Measurements from ENCODE around the gene ERN2. TPM values are rescaled to one million over a fixed set of nuclear protein-coding genes. Genes with fewer than 3 reads are reported as not detected.
A peak's percentile ranks its signal among the peaks of the same experiment; 100 is the strongest.

ERN2 gene
- 0.29 TPM in 1 of 2 replicates, not detected in the other for total RNA-seq

DNA sequence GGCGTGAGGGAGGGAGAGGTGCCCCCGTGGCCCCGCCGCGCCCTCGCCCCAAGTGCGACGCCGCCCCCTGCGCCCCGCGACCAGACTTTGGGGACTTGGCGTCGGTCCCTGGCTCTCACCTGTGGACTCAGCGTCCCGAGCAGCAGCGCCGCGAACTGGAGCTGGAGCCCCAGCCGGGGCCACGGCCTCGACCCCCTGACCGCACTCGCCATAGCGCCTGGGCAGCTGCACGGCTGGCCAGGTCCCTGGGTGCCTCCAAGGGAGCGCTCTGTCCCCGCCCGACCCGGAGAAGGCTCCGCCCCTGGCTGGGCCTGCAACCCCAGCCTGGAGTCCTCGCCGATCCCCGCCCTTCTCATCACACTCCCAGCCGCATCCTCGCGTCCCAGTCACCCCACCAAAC is at the start of gene ERN2:
ERN2 (minus strand) TSS at position 247 of the 400 bp plus-strand sequence; CDS start at position 212, 35 bp downstream.
- peak; percentile 81 for DNase-seq (ENCODE audit: insufficient read length, low spot score, missing footprints)
- Histone ChIP-seq H3K79me2 (ENCODE audit: insufficient read depth, low read length) (no peaks in the 10 kb centered on the region), H3K9me3 (ENCODE audit: low read depth, low read length) (no peaks in the 10 kb centered on the region), H3K4me1 (ENCODE audit: insufficient read depth, low read length) (no peaks in the 10 kb centered on the region), H2AFZ (ENCODE audit: low read length) (no peak within 1 kb of the TSS), H3K27me3 (ENCODE audit: insufficient read depth, low read length) (peaks cover 15% of the 10 kb centered on the region), H4K20me1 (ENCODE audit: insufficient read depth, low read length) (no peaks in the 10 kb centered on the region), H3K36me3 (ENCODE audit: insufficient read depth, low read length) (no peaks in the 10 kb centered on the region), H3K4me2 (ENCODE audit: insufficient read depth, low read length) (no peak within 1 kb of the TSS), H3K4me3 (ENCODE audit: insufficient read depth, low read length) (no peak within 1 kb of the TSS), H3K27ac (ENCODE audit: low read depth, low read length) (no peak within 1 kb of the TSS)
- TF ChIP-seq, protein P1, sequence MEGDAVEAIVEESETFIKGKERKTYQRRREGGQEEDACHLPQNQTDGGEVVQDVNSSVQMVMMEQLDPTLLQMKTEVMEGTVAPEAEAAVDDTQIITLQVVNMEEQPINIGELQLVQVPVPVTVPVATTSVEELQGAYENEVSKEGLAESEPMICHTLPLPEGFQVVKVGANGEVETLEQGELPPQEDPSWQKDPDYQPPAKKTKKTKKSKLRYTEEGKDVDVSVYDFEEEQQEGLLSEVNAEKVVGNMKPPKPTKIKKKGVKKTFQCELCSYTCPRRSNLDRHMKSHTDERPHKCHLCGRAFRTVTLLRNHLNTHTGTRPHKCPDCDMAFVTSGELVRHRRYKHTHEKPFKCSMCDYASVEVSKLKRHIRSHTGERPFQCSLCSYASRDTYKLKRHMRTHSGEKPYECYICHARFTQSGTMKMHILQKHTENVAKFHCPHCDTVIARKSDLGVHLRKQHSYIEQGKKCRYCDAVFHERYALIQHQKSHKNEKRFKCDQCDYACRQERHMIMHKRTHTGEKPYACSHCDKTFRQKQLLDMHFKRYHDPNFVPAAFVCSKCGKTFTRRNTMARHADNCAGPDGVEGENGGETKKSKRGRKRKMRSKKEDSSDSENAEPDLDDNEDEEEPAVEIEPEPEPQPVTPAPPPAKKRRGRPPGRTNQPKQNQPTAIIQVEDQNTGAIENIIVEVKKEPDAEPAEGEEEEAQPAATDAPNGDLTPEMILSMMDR (IDR thresholded peaks at IDR 0.05; ENCODE audit: extremely low read depth, low read depth, low read length) = no peak

DNA sequence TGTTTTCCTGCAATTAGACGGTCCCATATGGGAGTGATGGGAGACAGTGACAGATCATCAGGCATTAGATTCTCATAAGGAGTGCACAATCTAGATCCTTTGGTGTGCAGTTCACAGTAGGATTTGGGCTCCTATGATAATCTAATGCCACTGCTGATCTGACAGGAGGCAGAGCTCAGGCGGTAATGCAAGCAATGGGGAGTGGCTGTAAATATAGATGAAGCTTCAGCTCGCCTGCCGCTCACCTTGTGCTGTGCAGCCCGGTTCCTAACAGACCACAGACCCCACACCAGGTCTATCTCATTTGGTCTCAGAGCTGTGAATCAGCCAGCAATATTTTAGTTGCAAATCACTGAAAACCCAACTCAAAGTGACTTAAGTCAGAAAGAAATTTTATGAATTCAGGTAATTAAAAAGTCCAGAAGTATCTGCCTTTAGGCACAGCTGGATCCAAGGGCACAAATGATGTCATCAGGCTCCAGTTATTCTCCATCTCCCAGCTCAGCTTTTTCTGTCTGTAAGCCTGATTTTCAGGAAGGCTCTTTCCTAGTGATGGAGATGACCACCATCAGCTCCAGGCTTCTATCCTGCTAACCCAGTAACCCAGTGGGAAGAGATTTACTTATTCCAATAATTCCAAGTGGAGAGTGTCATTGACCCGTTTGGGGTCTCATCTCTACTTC is 45.1 kb upstream of the ERN2 start:
- TF ChIP-seq, protein P1 (IDR thresholded peaks at IDR 0.05; ENCODE audit: extremely low read depth, low read depth, low read length) = no peak
- Histone ChIP-seq H3K79me2 (ENCODE audit: insufficient read depth, low read length) (no peaks in the 10 kb centered on the region), H3K27me3 (ENCODE audit: insufficient read depth, low read length) (peaks cover 21% of the 10 kb centered on the region), H3K4me3 (ENCODE audit: insufficient read depth, low read length) (no peak overlapping the region), H3K4me2 (ENCODE audit: insufficient read depth, low read length) (no peak overlapping the region), H3K4me1 (ENCODE audit: insufficient read depth, low read length) (no peaks in the 10 kb centered on the region), H3K9me3 (ENCODE audit: low read depth, low read length) (no peaks in the 10 kb centered on the region), H4K20me1 (ENCODE audit: insufficient read depth, low read length) (no peaks in the 10 kb centered on the region), H3K36me3 (ENCODE audit: insufficient read depth, low read length) (no peaks in the 10 kb centered on the region), H3K27ac (ENCODE audit: low read depth, low read length) (no peak overlapping the region), H2AFZ (ENCODE audit: low read length) (no peak overlapping the region)
- DNase-seq (ENCODE audit: insufficient read length, low spot score, missing footprints) = peak; percentile 71

DNA sequence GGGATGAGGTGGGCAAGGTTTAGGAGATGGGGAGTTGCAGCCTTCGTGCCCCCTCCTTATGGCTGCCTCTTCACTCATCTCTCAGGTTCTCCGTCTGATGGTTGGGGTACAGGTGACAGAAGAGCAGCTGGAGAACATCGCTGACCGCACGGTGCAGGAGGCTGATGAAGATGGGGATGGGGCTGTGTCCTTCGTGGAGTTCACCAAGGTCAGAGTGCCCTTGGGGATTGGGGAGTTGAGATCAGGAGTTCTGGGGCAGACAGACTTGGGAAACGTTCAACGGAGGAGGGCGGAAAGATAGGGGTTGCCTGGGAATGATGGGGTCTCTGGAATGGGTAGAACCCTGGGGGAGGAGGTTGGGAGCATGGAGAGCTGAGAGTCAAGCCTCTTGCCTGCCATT is 44.1 kb upstream of the ERN2 start:
- no peaks in the 10 kb centered on the region for H3K9me3 ChIP-seq (ENCODE audit: low read depth, low read length)
- H2AFZ ChIP-seq (ENCODE audit: low read length) = no peak overlapping the region
- no peak for DNase-seq (ENCODE audit: insufficient read length, low spot score, missing footprints)
- H3K36me3 ChIP-seq (ENCODE audit: insufficient read depth, low read length) = no peaks in the 10 kb centered on the region
- no peaks in the 10 kb centered on the region for H4K20me1 ChIP-seq (ENCODE audit: insufficient read depth, low read length)
- no peaks in the 10 kb centered on the region for H3K79me2 ChIP-seq (ENCODE audit: insufficient read depth, low read length)
- TF ChIP-seq, protein P1 (IDR thresholded peaks at IDR 0.05; ENCODE audit: extremely low read depth, low read depth, low read length) = no peak
- no peaks in the 10 kb centered on the region for H3K4me1 ChIP-seq (ENCODE audit: insufficient read depth, low read length)
- H3K4me2 ChIP-seq (ENCODE audit: insufficient read depth, low read length) = no peak overlapping the region
- no peak overlapping the region for H3K27ac ChIP-seq (ENCODE audit: low read depth, low read length)
- H3K4me3 ChIP-seq (ENCODE audit: insufficient read depth, low read length) = no peak overlapping the region
- peaks cover 21% of the 10 kb centered on the region for H3K27me3 ChIP-seq (ENCODE audit: insufficient read depth, low read length)

DNA sequence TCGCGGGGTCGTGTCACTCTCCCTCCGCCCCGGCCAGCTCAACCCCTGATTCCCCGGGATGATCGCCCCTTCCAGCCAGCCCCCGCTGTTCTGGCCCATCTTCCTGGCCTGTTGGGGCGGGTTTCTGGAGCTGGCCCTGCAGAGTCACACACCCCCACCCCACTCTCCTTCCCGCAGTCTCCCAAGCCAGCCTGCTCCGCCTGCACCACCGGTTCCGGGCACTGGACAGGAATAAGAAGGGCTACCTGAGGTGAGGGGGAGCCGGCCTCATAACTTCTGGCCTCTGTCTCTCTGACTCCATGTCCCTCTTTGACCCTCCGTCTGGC is 42.4 kb upstream of the ERN2 start:
- Histone ChIP-seq H3K79me2 (ENCODE audit: insufficient read depth, low read length) (no peaks in the 10 kb centered on the region), H4K20me1 (ENCODE audit: insufficient read depth, low read length) (no peaks in the 10 kb centered on the region), H3K9me3 (ENCODE audit: low read depth, low read length) (no peaks in the 10 kb centered on the region), H3K27me3 (ENCODE audit: insufficient read depth, low read length) (peaks cover 21% of the 10 kb centered on the region), H3K27ac (ENCODE audit: low read depth, low read length) (no peak overlapping the region), H3K4me3 (ENCODE audit: insufficient read depth, low read length) (no peak overlapping the region), H3K4me2 (ENCODE audit: insufficient read depth, low read length) (no peak overlapping the region), H3K36me3 (ENCODE audit: insufficient read depth, low read length) (no peaks in the 10 kb centered on the region), H2AFZ (ENCODE audit: low read length) (no peak overlapping the region), H3K4me1 (ENCODE audit: insufficient read depth, low read length) (no peaks in the 10 kb centered on the region)
- DNase-seq (ENCODE audit: insufficient read length, low spot score, missing footprints) = no peak
- TF ChIP-seq, protein P1 (IDR thresholded peaks at IDR 0.05; ENCODE audit: extremely low read depth, low read depth, low read length) = no peak

Measured in osteoblast (primary cell).